OCI-LY3 (cell line): ENCODE results near the gene WWTR1.

Source experiments
- CTCF ChIP-seq: fragments of 200-600, 300-600 bp; sonication (generic); IDR thresholded peaks from 2 replicates; pipeline ENCODE4 v1.5.1; 2014; ENCODE audit warnings: antibody characterized with exemption, low read length, low read depth
- EZH2phosphoT487 ChIP-seq: fragments of 200-600 bp; shearing (Covaris generic); IDR thresholded peaks from 2 replicates; pipeline ENCODE4 v1.6.1; 2018; ENCODE audit warnings: antibody characterized with exemption, mixed run types, low read depth

- TF ChIP-seq EZH2phosphoT487 = no peak
- no peak for TF ChIP-seq CTCF
These were observed 65.0 kb downstream of the WWTR1 start for GRCh38 chr3:149592758-149593240.
